Right kidney (tissue), 1 donor: ENCODE results near the gene VPS13D.
A peak's percentile ranks its signal among the peaks of the same experiment; 100 is the strongest.

Source experiments
- DNase-seq: peaks from one replicate; pipeline ENCODE4 v3.0.0-alpha.2; 2016

Gene VPS13D

GRCh38 chr1:12433323-12434053 is 203.7 kb downstream of the VPS13D start:
- DNase-seq = peak; percentile 85

GRCh38 chr1:12434174-12434573 is 204.3 kb downstream of the VPS13D start:
- DNase-seq = no peak

GRCh38 chr1:12434686-12435085 is 204.9 kb downstream of the VPS13D start:
- no peak for DNase-seq

GRCh38 chr1:12435639-12436344 is 206.0 kb downstream of the VPS13D start:
- DNase-seq = no peak

- no peak for DNase-seq
Observed at GRCh38 chr1:12436345-12436658, 206.5 kb downstream of the VPS13D start.

GRCh38 chr1:12436817-12437599 is 207.2 kb downstream of the VPS13D start:
- DNase-seq = no peak

GRCh38 chr1:12437629-12438028 is 207.8 kb downstream of the VPS13D start:
- no peak for DNase-seq

- DNase-seq = no peak
Observed at GRCh38 chr1:12438349-12438924, 208.6 kb downstream of the VPS13D start.

- no peak for DNase-seq
Observed at GRCh38 chr1:12439073-12439472, 209.2 kb downstream of the VPS13D start.

- DNase-seq = no peak
Observed at GRCh38 chr1:12441414-12442105, 211.7 kb downstream of the VPS13D start.

GRCh38 chr1:12442217-12442616 is 212.4 kb downstream of the VPS13D start:
- no peak for DNase-seq

- no peak for DNase-seq
Observed at GRCh38 chr1:12443151-12443550, 213.3 kb downstream of the VPS13D start.

- DNase-seq = no peak
Observed at GRCh38 chr1:12444329-12444841, 214.6 kb downstream of the VPS13D start.

GRCh38 chr1:12445257-12445656 is 215.4 kb downstream of the VPS13D start:
- no peak for DNase-seq

- DNase-seq = no peak
Observed at GRCh38 chr1:12446593-12446992, 216.8 kb downstream of the VPS13D start.

- no peak for DNase-seq
Observed at GRCh38 chr1:12447307-12447706, 217.5 kb downstream of the VPS13D start.

GRCh38 chr1:12447849-12448312 is 218.1 kb downstream of the VPS13D start:
- no peak for DNase-seq

GRCh38 chr1:12448746-12449177 is 218.9 kb downstream of the VPS13D start:
- DNase-seq = peak; percentile 22

GRCh38 chr1:12450090-12450755 is 220.4 kb downstream of the VPS13D start:
- peak; percentile 23 for DNase-seq

- DNase-seq = peak; percentile 3
Observed at GRCh38 chr1:12450756-12451559, 221.1 kb downstream of the VPS13D start.

GRCh38 chr1:12451560-12451900 is 221.7 kb downstream of the VPS13D start:
- no peak for DNase-seq
